Measurements from ENCODE around the gene U2SURP. TPM values are rescaled to one million over a fixed set of nuclear protein-coding genes. Genes with fewer than 3 reads are reported as not detected.

U2SURP gene
- total RNA-seq, 1 donor from 2014 or later: 232 TPM

- H3K4me3 Mint-ChIP-seq: no peak overlapping the region
- no peaks in the 10 kb centered on the region for H3K9me3 ChIP-seq (ENCODE audit: low read depth)
- H3K27me3 Mint-ChIP-seq (ENCODE audit: insufficient read depth, low read depth): no peaks in the 10 kb centered on the region
- H3K27ac ChIP-seq: no peak overlapping the region
- no peaks in the 10 kb centered on the region for H3K9me3 Mint-ChIP-seq
- no peak overlapping the region for H3K4me2 ChIP-seq
- H3K36me3 Mint-ChIP-seq: no peaks in the 10 kb centered on the region
- no peaks in the 10 kb centered on the region for H3F3A ChIP-seq (ENCODE audit: low read depth)
- H4K20me1 ChIP-seq (ENCODE audit: low read depth): no peaks in the 10 kb centered on the region
- H3K36me3 ChIP-seq: no peaks in the 10 kb centered on the region
- no peak overlapping the region for H2AFZ ChIP-seq (replicated peaks)
- peaks cover 11% of the 10 kb centered on the region for H3K4me1 ChIP-seq
- H3K27ac Mint-ChIP-seq: no peak overlapping the region
- no peaks in the 10 kb centered on the region for H3K79me2 ChIP-seq (ENCODE audit: low read depth)
- H3K27me3 ChIP-seq: no peaks in the 10 kb centered on the region
- H3K9ac ChIP-seq: no peak overlapping the region
- TF ChIP-seq CTCF (IDR thresholded peaks at IDR 0.05): no peak
- TF ChIP-seq EZH2 (IDR thresholded peaks at IDR 0.05): no peak
- no peak for TF ChIP-seq EZH2phosphoT487 (IDR thresholded peaks at IDR 0.05)
- peaks cover 17% of the 10 kb centered on the region for H3K4me1 Mint-ChIP-seq
- no peak overlapping the region for H3K4me3 ChIP-seq
- no peak for DNase-seq (ENCODE audit: low spot score)
Observed at GRCh38 chr3:142977399-142977728, 24.0 kb upstream of the U2SURP start.

DNA sequence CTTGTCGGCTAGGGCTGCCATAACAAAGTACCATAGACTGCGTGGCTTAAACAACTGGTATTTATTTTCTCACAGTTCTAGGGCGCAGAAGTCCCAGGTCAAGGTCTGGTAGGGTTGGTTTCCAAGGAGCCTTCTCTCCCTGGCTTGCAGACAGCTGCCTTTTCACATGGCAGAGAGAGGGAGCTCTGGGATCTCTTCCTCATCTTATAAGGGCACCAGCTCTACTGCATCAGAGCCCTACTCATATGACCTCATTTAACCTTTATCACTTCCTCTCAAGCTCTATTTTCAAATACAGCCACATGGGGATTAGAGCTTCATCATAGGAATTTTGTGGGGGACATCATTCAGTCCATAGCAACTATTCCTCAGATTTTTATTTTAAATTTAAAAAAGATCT lies 20.3 kb upstream of the U2SURP start:
- Histone ChIP-seq H4K20me1 (ENCODE audit: low read depth) (no peaks in the 10 kb centered on the region), H3K27ac (no peak overlapping the region), H3K9ac (no peak overlapping the region), H3F3A (ENCODE audit: low read depth) (no peaks in the 10 kb centered on the region), H3K4me2 (no peak overlapping the region), H3K4me3 (no peak overlapping the region), H3K36me3 (no peaks in the 10 kb centered on the region), H3K27me3 (no peaks in the 10 kb centered on the region), H2AFZ (replicated peaks) (no peak overlapping the region), H3K79me2 (ENCODE audit: low read depth) (no peaks in the 10 kb centered on the region), H3K4me1 (peaks cover 13% of the 10 kb centered on the region), H3K9me3 (ENCODE audit: low read depth) (no peaks in the 10 kb centered on the region)
- H3K4me1 Mint-ChIP-seq: peaks cover 21% of the 10 kb centered on the region
- H3K4me3 Mint-ChIP-seq: no peak overlapping the region
- no peaks in the 10 kb centered on the region for H3K9me3 Mint-ChIP-seq
- peaks cover 3% of the 10 kb centered on the region for H3K27me3 Mint-ChIP-seq (ENCODE audit: insufficient read depth, low read depth)
- TF ChIP-seq EZH2 (IDR thresholded peaks at IDR 0.05): no peak
- no peak for TF ChIP-seq EZH2phosphoT487 (IDR thresholded peaks at IDR 0.05)
- TF ChIP-seq CTCF (IDR thresholded peaks at IDR 0.05): no peak
- H3K27ac Mint-ChIP-seq: no peak overlapping the region
- no peaks in the 10 kb centered on the region for H3K36me3 Mint-ChIP-seq
- DNase-seq (ENCODE audit: low spot score): peak; percentile 33

- Mint-ChIP-seq H3K27ac (no peak overlapping the region), H3K36me3 (no peaks in the 10 kb centered on the region), H3K4me3 (no peak overlapping the region), H3K9me3 (no peaks in the 10 kb centered on the region), H3K27me3 (ENCODE audit: insufficient read depth, low read depth) (peaks cover 3% of the 10 kb centered on the region), H3K4me1 (peaks cover 18% of the 10 kb centered on the region)
- Histone ChIP-seq H3K27ac (no peak overlapping the region), H3K4me1 (peaks cover 13% of the 10 kb centered on the region), H3F3A (ENCODE audit: low read depth) (peaks cover under 1% of the 10 kb centered on the region), H3K4me2 (peak overlapping the region; percentile 48), H3K9me3 (ENCODE audit: low read depth) (no peaks in the 10 kb centered on the region), H3K27me3 (no peaks in the 10 kb centered on the region), H3K9ac (no peak overlapping the region), H2AFZ (replicated peaks) (peak overlapping the region; percentile 100), H3K36me3 (no peaks in the 10 kb centered on the region), H3K79me2 (ENCODE audit: low read depth) (no peaks in the 10 kb centered on the region), H4K20me1 (ENCODE audit: low read depth) (no peaks in the 10 kb centered on the region), H3K4me3 (no peak overlapping the region)
- DNase-seq (ENCODE audit: low spot score): peak; percentile 11
- TF ChIP-seq CTCF (IDR thresholded peaks at IDR 0.05): peak; percentile 31
- no peak for TF ChIP-seq EZH2phosphoT487 (IDR thresholded peaks at IDR 0.05)
Observed at GRCh38 chr3:142982038-142982773, 19.2 kb upstream of the U2SURP start.
